ENCODE measurements around the gene VPS37D.

GRCh38 chr7:73712773-73713172 is 45.1 kb downstream of the VPS37D start:
- TF ChIP-seq, protein P1, sequence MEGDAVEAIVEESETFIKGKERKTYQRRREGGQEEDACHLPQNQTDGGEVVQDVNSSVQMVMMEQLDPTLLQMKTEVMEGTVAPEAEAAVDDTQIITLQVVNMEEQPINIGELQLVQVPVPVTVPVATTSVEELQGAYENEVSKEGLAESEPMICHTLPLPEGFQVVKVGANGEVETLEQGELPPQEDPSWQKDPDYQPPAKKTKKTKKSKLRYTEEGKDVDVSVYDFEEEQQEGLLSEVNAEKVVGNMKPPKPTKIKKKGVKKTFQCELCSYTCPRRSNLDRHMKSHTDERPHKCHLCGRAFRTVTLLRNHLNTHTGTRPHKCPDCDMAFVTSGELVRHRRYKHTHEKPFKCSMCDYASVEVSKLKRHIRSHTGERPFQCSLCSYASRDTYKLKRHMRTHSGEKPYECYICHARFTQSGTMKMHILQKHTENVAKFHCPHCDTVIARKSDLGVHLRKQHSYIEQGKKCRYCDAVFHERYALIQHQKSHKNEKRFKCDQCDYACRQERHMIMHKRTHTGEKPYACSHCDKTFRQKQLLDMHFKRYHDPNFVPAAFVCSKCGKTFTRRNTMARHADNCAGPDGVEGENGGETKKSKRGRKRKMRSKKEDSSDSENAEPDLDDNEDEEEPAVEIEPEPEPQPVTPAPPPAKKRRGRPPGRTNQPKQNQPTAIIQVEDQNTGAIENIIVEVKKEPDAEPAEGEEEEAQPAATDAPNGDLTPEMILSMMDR (IDR thresholded peaks at IDR 0.05): no peak
- no peak for TF ChIP-seq POLR2A (IDR thresholded peaks at IDR 0.05)
